Uterus (tissue), 4 donors: ENCODE data around the gene SDSL. TPM values are rescaled to one million over a fixed set of nuclear protein-coding genes. Genes with fewer than 3 reads are reported as not detected.

Experiments used
- DNase-seq, 2 donors: peaks; one replicate each; pipeline ENCODE4 v3.0.0-alpha.2; 2019 to 2020
- H3K27ac ChIP-seq, 2 donors: fragments of 200-600 bp; sonication (generic); 1 replicate in 1 of 2; 2 replicates in 1 of 2; pipeline ENCODE4 v1.5.1; 2016 to 2018
- H3K27me3 ChIP-seq, 2 donors: fragments of 200-600 bp; sonication (generic); one replicate each; pipeline ENCODE4 v1.5.1; 2018 to 2019; ENCODE audit warnings: control low read depth in 1 of 2
- H3K36me3 ChIP-seq, 2 donors: fragments of 200-600 bp; sonication (generic); one replicate each; pipeline ENCODE4 v1.5.1; 2019; ENCODE audit warnings: control low read depth in 1 of 2
- H3K4me1 ChIP-seq, 2 donors: fragments of 200-600 bp; sonication (generic); one replicate each; pipeline ENCODE4 v1.5.1; 2018 to 2019; ENCODE audit warnings: control low read depth in 1 of 2
- H3K4me3 ChIP-seq, 2 donors: fragments of 200-600 bp; sonication (generic); 1 replicate in 1 of 2; 2 replicates in 1 of 2; pipeline ENCODE4 v1.5.1; 2018 to 2019; ENCODE audit warnings: mild to moderate bottlenecking in 1 of 2
- H3K9me3 ChIP-seq, 2 donors: fragments of 200-600 bp; sonication (generic); one replicate each; pipeline ENCODE4 v1.5.1; 2019; ENCODE audit warnings: control low read depth in 1 of 2
- POLR2A ChIP-seq, 2 donors: fragments of 450-650 bp; IDR thresholded peaks; one replicate each; pipeline ENCODE4 v1.6.1; 2016; ENCODE audit warnings: antibody characterized with exemption in 2 of 2, mild to moderate bottlenecking in 1 of 2, moderate library complexity in 1 of 2
- intact Hi-C: fragments of 100-400 bp; cut with DNase I; formaldehyde crosslinking; loops from one replicate; pipeline ENCODE4 v1.15.1; 2023; ENCODE audit warnings: low total_unique reads
- total RNA-seq, 4 donors: library from RNA; depleted of rRNA in 3 of 4; stranded (reverse); fragments of >200 nt in 3 of 4; gene quantifications; one replicate each; pipeline versions ENCODE4 v1.1.0 to v1.2.4, GENCODE V29; 2014 to 2023
- TF ChIP-seq, protein P1 (sequence below), 4 experiments: fragments of 200-600 bp in 2 of 4; fragments of 450-650 bp in 2 of 4; sonication (generic) in 2 of 4; IDR thresholded peaks; one replicate each; pipeline ENCODE4 v1.5.1; 2016 to 2019; ENCODE audit warnings: antibody characterized with exemption in 4 of 4, mild to moderate bottlenecking in 2 of 4, moderate library complexity in 1 of 4
- donor health status: DM: yes; HTN: yes; CAD: no.

SDSL gene
- total RNA-seq, 4 donors from 2014 or later: 0.26 to 3.0 (median 0.61) TPM; not detected in 1

DNA sequence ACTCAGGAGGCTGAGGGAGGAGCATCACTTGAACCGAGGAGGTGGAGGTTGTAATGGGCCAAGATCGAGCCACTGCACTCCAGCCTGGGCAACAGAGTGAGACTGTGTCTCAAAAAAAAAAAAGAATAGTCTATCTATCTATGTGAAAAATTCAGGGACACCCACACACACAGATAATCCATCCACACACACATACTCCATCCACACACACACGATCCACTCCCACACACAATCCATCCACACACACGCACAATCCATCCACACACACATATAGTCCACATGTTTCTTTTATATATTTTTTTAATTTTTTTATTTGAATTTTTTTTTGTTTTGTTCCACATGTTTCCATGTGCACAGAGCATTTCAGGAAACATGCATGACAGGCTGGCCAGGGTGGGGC, 21.8 kb upstream of the SDSL start:
- intact Hi-C loops: no loop called here
- Histone ChIP-seq H3K4me1 (no peaks in the 10 kb centered on the region), H3K4me3 (no peak overlapping the region), H3K36me3 (no peaks in the 10 kb centered on the region), H3K27ac (no peak overlapping the region), H3K9me3 (no peaks in the 10 kb centered on the region), H3K27me3 (no peaks in the 10 kb centered on the region)
- no peak for DNase-seq
- TF ChIP-seq, protein P1, sequence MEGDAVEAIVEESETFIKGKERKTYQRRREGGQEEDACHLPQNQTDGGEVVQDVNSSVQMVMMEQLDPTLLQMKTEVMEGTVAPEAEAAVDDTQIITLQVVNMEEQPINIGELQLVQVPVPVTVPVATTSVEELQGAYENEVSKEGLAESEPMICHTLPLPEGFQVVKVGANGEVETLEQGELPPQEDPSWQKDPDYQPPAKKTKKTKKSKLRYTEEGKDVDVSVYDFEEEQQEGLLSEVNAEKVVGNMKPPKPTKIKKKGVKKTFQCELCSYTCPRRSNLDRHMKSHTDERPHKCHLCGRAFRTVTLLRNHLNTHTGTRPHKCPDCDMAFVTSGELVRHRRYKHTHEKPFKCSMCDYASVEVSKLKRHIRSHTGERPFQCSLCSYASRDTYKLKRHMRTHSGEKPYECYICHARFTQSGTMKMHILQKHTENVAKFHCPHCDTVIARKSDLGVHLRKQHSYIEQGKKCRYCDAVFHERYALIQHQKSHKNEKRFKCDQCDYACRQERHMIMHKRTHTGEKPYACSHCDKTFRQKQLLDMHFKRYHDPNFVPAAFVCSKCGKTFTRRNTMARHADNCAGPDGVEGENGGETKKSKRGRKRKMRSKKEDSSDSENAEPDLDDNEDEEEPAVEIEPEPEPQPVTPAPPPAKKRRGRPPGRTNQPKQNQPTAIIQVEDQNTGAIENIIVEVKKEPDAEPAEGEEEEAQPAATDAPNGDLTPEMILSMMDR (IDR thresholded peaks at IDR 0.05): no peak
- TF ChIP-seq POLR2A (IDR thresholded peaks at IDR 0.05): no peak

DNA sequence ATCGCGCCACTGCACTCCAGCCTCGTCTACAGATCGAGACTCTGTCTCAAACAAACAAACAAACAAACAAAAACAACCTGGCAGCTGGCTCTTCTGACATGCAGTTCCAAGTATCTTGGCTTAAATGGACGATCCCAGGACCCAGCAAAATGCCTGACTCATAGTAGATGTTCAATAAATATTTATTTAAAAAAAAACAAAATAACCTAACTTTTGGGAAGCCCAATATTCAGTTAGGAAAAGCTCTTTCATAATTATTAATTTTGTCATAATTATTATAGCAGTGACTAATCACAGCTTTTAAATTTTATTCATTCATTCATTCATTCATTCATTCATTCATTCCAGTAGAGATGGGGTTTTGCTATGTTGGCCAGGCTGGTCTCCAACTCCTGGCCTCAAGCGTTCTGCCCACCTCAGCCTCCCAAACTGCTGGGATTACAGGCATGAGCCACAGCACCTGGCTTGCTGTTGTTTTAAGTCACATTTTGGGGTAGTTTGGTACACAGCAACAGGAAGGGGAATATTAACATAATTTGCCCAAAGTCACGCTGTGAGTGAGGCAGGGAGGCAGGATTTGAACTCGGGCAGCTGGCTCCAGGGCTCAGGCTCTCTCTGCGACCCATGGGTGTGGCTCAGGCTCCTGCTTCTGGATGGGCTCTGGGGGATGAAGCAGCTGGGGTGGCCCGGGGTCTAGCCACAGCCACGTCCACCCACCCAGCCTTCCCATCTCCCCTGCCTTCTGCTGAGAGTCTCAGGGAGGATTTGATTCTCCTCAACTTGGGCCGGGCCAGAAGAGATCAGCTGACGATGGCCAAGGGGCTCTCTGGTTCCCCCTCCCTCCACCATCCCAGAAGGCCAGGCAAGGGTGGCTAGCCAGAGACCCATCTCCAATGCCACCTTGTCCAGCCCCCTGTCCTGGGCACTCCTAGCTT, 20.8 kb upstream of the SDSL start:
- Histone ChIP-seq H3K36me3 (no peaks in the 10 kb centered on the region), H3K27ac (no peak overlapping the region), H3K4me1 (no peaks in the 10 kb centered on the region), H3K27me3 (no peaks in the 10 kb centered on the region), H3K9me3 (no peaks in the 10 kb centered on the region), H3K4me3 (no peak overlapping the region)
- TF ChIP-seq POLR2A (IDR thresholded peaks at IDR 0.05): no peak
- TF ChIP-seq, protein P1 (IDR thresholded peaks at IDR 0.05): no peak
- intact Hi-C loops: no loop called here
- DNase-seq: no peak

- H3K36me3 ChIP-seq: no peaks in the 10 kb centered on the region
- no peak for DNase-seq
- H3K27ac ChIP-seq: no peak overlapping the region
- no peak overlapping the region for H3K4me3 ChIP-seq
- no peaks in the 10 kb centered on the region for H3K27me3 ChIP-seq
- TF ChIP-seq POLR2A (IDR thresholded peaks at IDR 0.05): no peak
- TF ChIP-seq, protein P1 (IDR thresholded peaks at IDR 0.05): no peak
- intact Hi-C loops: no loop called here
- H3K9me3 ChIP-seq: no peaks in the 10 kb centered on the region
- no peaks in the 10 kb centered on the region for H3K4me1 ChIP-seq
Measured at GRCh38 chr12:113402586-113403260, 19.5 kb upstream of the SDSL start.

DNA sequence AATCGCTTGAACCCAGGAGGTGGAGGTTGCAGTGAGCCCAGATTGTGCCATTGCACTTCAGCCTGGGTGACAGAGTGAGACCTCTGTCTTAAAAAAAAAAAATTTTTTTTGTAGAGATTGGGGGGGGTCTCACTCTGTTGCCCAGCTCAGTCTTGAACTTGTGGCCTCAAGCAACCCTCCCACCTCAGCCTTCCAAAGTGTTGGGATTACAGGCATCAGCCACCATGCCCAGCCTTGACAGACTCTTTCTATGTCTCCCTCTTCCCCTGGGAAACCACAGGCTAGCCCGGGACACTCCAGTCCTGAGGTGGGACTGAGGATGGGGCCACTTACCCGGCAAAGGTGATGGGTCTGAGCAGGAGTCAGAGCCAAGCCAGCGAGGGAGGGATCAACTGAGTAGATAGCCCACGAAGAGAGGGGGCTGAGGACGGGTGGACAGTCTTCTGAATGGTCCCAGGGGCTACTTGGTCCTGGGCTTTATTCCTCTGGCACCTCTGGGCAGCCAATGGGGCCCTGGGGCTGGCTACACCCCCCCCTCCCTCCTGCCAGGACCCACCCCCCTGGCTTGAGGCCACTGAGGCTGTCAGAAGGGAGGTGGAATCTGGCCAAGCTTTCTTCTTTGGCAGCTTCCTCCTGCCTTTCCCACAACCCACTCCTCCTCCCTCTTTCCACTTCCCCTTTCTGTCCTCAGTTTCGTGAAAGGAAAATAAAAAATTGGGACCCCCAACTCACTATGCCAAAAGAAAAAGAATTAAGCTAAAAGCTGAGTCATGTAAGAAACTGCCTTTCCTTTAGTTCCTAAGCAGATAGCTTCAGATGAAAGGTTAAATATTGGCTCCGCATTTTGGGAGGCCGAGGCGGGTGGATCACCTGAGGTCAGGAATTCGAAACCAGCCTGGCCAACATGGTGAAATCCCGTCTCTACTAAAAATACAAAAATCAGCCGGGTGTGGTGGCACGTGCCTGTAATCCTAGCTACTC, 18.5 kb upstream of the SDSL start, which contains the start of gene SDS:
Gene SDS (minus strand): TSS at position 453 of the 981 bp plus-strand sequence. CDS start 4,179 bp downstream, outside the sequence.
- Histone ChIP-seq H3K9me3 (no peaks in the 10 kb centered on the region), H3K4me3 (no peak within 1 kb of the TSS), H3K27ac (no peak within 1 kb of the TSS), H3K4me1 (no peaks in the 10 kb centered on the region), H3K27me3 (no peaks in the 10 kb centered on the region), H3K36me3 (no peaks in the 10 kb centered on the region)
- no peak for DNase-seq
- no peak for TF ChIP-seq POLR2A (IDR thresholded peaks at IDR 0.05)
- TF ChIP-seq, protein P1 (IDR thresholded peaks at IDR 0.05): no peak
- intact Hi-C loops: no loop called here
